Lower leg skin (tissue), 4 donors: ENCODE results near the gene COL18A1. TPM values are rescaled to one million over a fixed set of nuclear protein-coding genes. Genes with fewer than 3 reads are reported as not detected.
A peak's percentile ranks its signal among the peaks of the same experiment; 100 is the strongest.

Experiments
- DNase-seq, 2 donors: peaks; one replicate each; pipeline ENCODE4 v3.0.0-alpha.2; 2019; ENCODE audit warnings: low spot score in 2 of 2
- H3K4me3 ChIP-seq: fragments of 200-600 bp; sonication (generic); 2 replicates; pipeline ENCODE4 v1.5.1; 2017; ENCODE audit warnings: mild to moderate bottlenecking, low read depth; ENCODE audit not compliant: poor library complexity, severe bottlenecking
- CTCF ChIP-seq, 3 donors: fragments of 450-650 bp; IDR thresholded peaks; one replicate each; pipeline ENCODE4 v1.5.1; 2016; ENCODE audit warnings: antibody characterized with exemption in 3 of 3, mild to moderate bottlenecking in 3 of 3, moderate library complexity in 2 of 3
- POLR2A ChIP-seq, 2 donors: fragments of 450-650 bp; IDR thresholded peaks; one replicate each; pipeline ENCODE4 v1.6.1; 2016 to 2017; ENCODE audit warnings: antibody characterized with exemption in 2 of 2, mild to moderate bottlenecking in 1 of 2, moderate library complexity in 1 of 2
- WGBS, 2 donors: methylation state at CpG; one replicate each; pipeline ENCODE4 v1.1.5; 2018; 5-methylcytosine and 5-hydroxymethylcytosine counted together
- intact Hi-C: fragments of 100-400 bp; cut with DNase I; formaldehyde crosslinking; loops from one replicate; pipeline ENCODE4 v1.15.0; 2023; ENCODE audit warnings: low total_unique reads
- total RNA-seq, 4 donors: library from RNA; depleted of rRNA; stranded (reverse); fragments of >200 nt; gene quantifications; one replicate each; pipeline ENCODE4 v1.1.0, GENCODE V29; 2016

Gene COL18A1
- total RNA-seq, 4 donors from 2014 or later, result 63.3 to 126 (median 85.9) TPM

- TF ChIP-seq POLR2A (IDR thresholded peaks at IDR 0.05) (no peak), CTCF (IDR thresholded peaks at IDR 0.05) (no peak)
- intact Hi-C loops, result no loop called here
- H3K4me3 ChIP-seq, result no peak overlapping the region
- 93% methylated on average over 24 of the region's 24 CpGs for WGBS, 2 donors
- peak in 1 of 2 donors; percentile 68 for DNase-seq
These were observed 13.0 kb upstream of the COL18A1 start for GRCh38 chr21:45391743-45392572.

- DNase-seq, result peak in 1 of 2 donors; percentile 81
- no peak overlapping the region for H3K4me3 ChIP-seq
- WGBS, 2 donors, result 90 to 96% methylated on average over 8 to 13 of the region's 14 CpGs
- intact Hi-C loops, result no loop called here
- no peak for TF ChIP-seq POLR2A (IDR thresholded peaks at IDR 0.05)
These were observed 12.4 kb upstream of the COL18A1 start for GRCh38 chr21:45392573-45392971.

GRCh38 chr21:45393021-45393420, 11.9 kb upstream of the COL18A1 start:
- H3K4me3 ChIP-seq, result no peak overlapping the region
- TF ChIP-seq CTCF (IDR thresholded peaks at IDR 0.05) (no peak), POLR2A (IDR thresholded peaks at IDR 0.05) (no peak)
- WGBS, 2 donors, result 86 to 90% methylated on average over 26 of the region's 26 CpGs
- intact Hi-C loops, result no loop called here
- DNase-seq, result peak in 1 of 2 donors; percentile 69

GRCh38 chr21:45393833-45394638, 10.9 kb upstream of the COL18A1 start:
- DNase-seq, result peak in 1 of 2 donors; percentile 80
- WGBS, 2 donors, result 85 to 87% methylated on average over 23 to 27 of the region's 30 CpGs
- no peak for TF ChIP-seq POLR2A (IDR thresholded peaks at IDR 0.05)
- TF ChIP-seq CTCF (IDR thresholded peaks at IDR 0.05), result no peak
- intact Hi-C loops, result no loop called here
- no peak overlapping the region for H3K4me3 ChIP-seq

- H3K4me3 ChIP-seq, result no peak overlapping the region
- 84 to 89% methylated on average over 8 of the region's 8 CpGs for WGBS, 2 donors
- DNase-seq, result peak in 1 of 2 donors; percentile 53
- intact Hi-C loops, result no loop called here
- TF ChIP-seq CTCF (IDR thresholded peaks at IDR 0.05) (no peak), POLR2A (IDR thresholded peaks at IDR 0.05) (no peak)
These were observed 8.4 kb upstream of the COL18A1 start for GRCh38 chr21:45396620-45396995.

- intact Hi-C loops, result no loop called here
- H3K4me3 ChIP-seq, result no peak overlapping the region
- no peak for DNase-seq
- 85 to 96% methylated on average over 2 of the region's 2 CpGs for WGBS, 2 donors
- TF ChIP-seq CTCF (IDR thresholded peaks at IDR 0.05), result no peak
- no peak for TF ChIP-seq POLR2A (IDR thresholded peaks at IDR 0.05)
These were observed 7.6 kb upstream of the COL18A1 start for GRCh38 chr21:45397381-45397780.
